ENCODE data around the gene FRMD4A. TPM values are rescaled to one million over a fixed set of nuclear protein-coding genes. Genes with fewer than 3 reads are reported as not detected.

Gene FRMD4A
- total RNA-seq, 1 donor from 2014 or later = 236 TPM

DNA sequence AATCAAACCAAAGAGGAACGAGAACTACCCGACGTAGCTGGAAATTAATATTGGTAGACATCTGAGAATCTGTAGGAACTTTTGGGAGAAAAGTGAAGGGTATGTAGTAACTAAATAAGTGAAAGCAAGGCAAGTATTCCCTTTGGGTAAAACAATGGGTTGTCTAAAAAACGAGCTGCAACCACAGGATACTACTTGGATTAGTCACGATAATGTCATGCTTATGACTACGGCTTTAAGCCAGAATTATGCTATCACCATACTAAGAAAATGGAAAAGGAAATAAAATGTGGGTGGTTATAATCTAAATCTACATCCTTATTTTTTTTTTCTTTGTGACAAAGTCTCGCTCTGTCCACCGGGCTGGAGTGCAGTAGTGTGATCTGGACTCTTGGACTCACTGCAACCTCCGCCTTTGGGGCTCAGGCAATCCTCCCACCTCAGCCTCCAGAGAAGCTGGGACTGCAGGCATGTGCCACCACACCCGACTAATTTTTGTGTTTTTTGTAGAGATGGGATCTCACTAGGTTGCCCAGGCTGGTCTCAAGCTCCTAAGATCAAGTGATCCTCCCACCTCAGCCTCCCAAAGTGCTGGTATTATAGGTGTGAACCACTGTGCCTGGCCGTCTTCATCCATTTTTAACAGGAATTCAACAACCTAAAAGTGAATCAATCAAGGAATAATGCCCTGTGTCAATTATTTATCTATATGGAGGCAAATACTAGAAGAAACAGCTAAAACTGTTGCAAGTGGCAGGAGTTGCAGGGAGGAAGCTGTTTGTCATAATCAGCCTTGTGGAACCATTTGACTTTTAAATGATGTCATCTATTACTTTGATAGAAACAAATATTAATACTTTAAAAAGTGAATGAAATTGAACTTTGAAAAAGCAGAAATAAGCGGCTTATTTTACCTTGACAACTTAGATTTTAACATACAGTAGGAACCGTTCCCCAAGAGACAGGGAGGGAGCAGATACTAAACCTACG, 554.6 kb downstream of the FRMD4A start:
- H3K27ac Mint-ChIP-seq (ENCODE audit: unreplicated experiment) = peak overlapping the region; percentile 80
- H3K27me3 Mint-ChIP-seq (ENCODE audit: unreplicated experiment) = no peaks in the 10 kb centered on the region
- H3K36me3 Mint-ChIP-seq (ENCODE audit: unreplicated experiment) = peaks cover 50% of the 10 kb centered on the region
- TF ChIP-seq, protein P1, sequence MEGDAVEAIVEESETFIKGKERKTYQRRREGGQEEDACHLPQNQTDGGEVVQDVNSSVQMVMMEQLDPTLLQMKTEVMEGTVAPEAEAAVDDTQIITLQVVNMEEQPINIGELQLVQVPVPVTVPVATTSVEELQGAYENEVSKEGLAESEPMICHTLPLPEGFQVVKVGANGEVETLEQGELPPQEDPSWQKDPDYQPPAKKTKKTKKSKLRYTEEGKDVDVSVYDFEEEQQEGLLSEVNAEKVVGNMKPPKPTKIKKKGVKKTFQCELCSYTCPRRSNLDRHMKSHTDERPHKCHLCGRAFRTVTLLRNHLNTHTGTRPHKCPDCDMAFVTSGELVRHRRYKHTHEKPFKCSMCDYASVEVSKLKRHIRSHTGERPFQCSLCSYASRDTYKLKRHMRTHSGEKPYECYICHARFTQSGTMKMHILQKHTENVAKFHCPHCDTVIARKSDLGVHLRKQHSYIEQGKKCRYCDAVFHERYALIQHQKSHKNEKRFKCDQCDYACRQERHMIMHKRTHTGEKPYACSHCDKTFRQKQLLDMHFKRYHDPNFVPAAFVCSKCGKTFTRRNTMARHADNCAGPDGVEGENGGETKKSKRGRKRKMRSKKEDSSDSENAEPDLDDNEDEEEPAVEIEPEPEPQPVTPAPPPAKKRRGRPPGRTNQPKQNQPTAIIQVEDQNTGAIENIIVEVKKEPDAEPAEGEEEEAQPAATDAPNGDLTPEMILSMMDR (IDR thresholded peaks at IDR 0.05) = no peak
- H3K4me3 Mint-ChIP-seq (ENCODE audit: unreplicated experiment) = no peak overlapping the region
- H3K4me1 Mint-ChIP-seq (ENCODE audit: unreplicated experiment) = peaks cover 37% of the 10 kb centered on the region
- DNase-seq (ENCODE audit: extremely low spot score, unreplicated experiment) = no peak
- H3K9me3 Mint-ChIP-seq (ENCODE audit: unreplicated experiment) = no peaks in the 10 kb centered on the region

DNA sequence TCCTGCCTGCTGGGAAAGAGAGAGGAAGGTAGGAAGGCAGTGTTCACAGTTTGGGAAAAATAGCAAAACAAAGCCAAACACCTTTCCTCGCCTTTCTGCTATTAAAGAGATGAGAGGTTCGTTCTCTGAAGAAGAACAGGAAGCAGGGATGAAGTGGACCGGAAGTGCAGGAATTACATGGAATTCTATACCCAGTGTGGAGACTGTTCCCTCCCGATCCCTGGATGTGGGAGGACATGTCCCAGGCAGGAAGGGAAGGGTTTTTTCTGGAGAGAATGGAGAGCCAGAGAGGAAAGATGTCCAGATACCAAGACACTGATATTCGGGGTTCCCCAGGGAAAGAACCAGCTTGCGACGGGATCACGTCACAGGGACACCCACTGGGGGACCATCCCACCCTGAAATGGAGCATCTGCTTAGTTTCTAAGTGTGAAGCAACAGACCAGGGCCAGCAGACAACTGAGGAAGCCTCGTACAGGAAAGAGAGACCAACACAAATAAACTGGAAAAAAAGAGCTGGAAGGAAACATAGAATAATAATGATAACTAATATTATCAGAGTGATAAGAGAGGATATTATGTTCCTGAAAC, 556.3 kb downstream of the FRMD4A start:
- peaks cover 37% of the 10 kb centered on the region for H3K4me1 Mint-ChIP-seq (ENCODE audit: unreplicated experiment)
- DNase-seq (ENCODE audit: extremely low spot score, unreplicated experiment) = no peak
- no peaks in the 10 kb centered on the region for H3K27me3 Mint-ChIP-seq (ENCODE audit: unreplicated experiment)
- H3K27ac Mint-ChIP-seq (ENCODE audit: unreplicated experiment) = peak overlapping the region; percentile 23
- no peaks in the 10 kb centered on the region for H3K9me3 Mint-ChIP-seq (ENCODE audit: unreplicated experiment)
- TF ChIP-seq, protein P1 (IDR thresholded peaks at IDR 0.05) = no peak
- peaks cover 52% of the 10 kb centered on the region for H3K36me3 Mint-ChIP-seq (ENCODE audit: unreplicated experiment)
- H3K4me3 Mint-ChIP-seq (ENCODE audit: unreplicated experiment) = no peak overlapping the region

DNA sequence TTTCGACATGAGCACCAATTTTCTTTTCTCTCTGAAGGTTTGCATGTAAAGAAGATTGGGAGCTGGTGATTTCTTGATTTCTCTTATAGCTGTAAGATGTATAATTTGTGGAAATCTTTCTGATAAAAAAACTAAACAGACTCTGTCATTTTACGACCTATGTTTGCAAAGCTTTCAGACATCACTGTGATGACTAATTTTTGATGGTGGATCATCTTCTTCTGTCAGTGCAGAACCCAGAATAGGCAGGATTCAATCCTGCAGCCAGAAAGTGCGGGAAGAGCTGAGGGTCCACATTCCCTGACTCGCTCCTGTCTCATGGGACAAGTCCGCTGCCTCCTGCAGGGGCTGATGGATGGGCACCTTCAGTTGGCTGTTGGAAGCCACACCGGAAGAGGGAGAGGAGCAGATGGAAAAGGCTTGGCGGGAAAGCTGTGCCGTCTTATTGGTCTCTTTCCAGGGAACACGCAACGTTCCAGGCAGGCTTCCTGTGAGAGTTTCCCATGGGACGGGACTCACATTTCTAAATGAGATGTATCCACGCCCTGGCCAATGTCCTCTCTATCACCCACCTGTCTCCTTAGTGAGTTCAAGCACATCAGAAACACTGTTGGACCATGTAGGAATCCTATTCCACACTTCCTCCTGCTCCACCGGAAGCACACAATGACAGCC, 557.1 kb downstream of the FRMD4A start:
- Mint-ChIP-seq H3K9me3 (ENCODE audit: unreplicated experiment) (no peaks in the 10 kb centered on the region), H3K27ac (ENCODE audit: unreplicated experiment) (peak overlapping the region; percentile 23), H3K27me3 (ENCODE audit: unreplicated experiment) (no peaks in the 10 kb centered on the region), H3K4me3 (ENCODE audit: unreplicated experiment) (no peak overlapping the region), H3K4me1 (ENCODE audit: unreplicated experiment) (peaks cover 34% of the 10 kb centered on the region), H3K36me3 (ENCODE audit: unreplicated experiment) (peaks cover 52% of the 10 kb centered on the region)
- TF ChIP-seq, protein P1 (IDR thresholded peaks at IDR 0.05) = no peak
- no peak for DNase-seq (ENCODE audit: extremely low spot score, unreplicated experiment)

DNA sequence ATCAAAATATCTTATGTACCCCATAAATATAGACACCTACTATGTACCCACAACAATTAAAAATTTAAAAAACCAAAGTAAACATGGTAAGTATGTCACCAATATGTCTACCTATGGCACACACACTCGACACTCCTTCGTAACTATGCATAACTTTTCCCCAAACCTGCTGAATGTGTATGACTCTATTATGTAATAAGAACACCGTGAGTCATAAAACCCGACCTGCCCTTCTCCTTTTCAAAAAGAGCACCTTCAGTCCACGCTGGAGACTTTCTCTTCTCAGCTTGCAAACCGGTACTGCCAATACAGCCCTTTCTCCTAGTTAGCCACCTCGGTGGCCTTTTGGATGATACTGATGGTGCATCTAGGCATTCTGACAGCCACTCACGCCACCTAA, 557.7 kb downstream of the FRMD4A start:
- H3K27me3 Mint-ChIP-seq (ENCODE audit: unreplicated experiment) = no peaks in the 10 kb centered on the region
- DNase-seq (ENCODE audit: extremely low spot score, unreplicated experiment) = no peak
- no peak overlapping the region for H3K4me3 Mint-ChIP-seq (ENCODE audit: unreplicated experiment)
- H3K36me3 Mint-ChIP-seq (ENCODE audit: unreplicated experiment) = peaks cover 50% of the 10 kb centered on the region
- TF ChIP-seq, protein P1 (IDR thresholded peaks at IDR 0.05) = no peak
- peak overlapping the region; percentile 24 for H3K27ac Mint-ChIP-seq (ENCODE audit: unreplicated experiment)
- H3K9me3 Mint-ChIP-seq (ENCODE audit: unreplicated experiment) = no peaks in the 10 kb centered on the region
- H3K4me1 Mint-ChIP-seq (ENCODE audit: unreplicated experiment) = peaks cover 33% of the 10 kb centered on the region

All from osteocyte (in vitro differentiated cells).